T-helper 9 cell (primary cell): ENCODE results near the gene CTSD.

ENCODE experiments used
- DNase-seq: peaks from one replicate; pipeline ENCODE4 v3.0.0-alpha.2; 2020

The CTSD gene

DNA sequence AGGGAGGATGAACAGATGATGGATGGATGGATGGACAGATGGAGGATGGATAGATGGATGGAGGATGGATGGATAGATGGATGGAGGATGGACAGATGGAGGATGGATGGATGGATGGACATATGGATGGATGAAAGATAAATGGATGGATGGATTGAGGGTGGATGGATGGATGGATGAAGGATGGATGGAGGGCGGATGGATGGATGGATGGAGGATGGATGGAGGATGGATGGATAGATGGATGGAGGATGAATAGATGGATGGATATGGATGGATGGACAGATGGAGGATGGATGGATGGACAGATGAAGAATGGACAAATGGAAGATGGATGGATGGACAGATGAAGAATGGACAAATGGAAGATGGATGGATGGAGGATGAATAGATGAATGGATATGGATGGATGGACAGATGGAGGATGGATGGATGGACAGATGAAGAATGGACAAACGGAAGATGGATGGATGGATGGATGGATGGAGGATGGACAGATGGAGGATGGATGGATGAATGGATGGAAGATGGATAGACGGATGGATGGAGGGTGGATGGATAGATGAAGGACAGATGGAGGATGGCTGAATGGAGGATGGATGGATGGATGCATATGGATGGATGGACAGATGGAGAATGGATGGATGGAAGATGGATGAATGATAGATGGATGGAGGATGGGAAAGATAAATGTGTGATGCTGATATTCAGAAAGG, 20.7 kb downstream of the CTSD start:
- no peak for DNase-seq

DNA sequence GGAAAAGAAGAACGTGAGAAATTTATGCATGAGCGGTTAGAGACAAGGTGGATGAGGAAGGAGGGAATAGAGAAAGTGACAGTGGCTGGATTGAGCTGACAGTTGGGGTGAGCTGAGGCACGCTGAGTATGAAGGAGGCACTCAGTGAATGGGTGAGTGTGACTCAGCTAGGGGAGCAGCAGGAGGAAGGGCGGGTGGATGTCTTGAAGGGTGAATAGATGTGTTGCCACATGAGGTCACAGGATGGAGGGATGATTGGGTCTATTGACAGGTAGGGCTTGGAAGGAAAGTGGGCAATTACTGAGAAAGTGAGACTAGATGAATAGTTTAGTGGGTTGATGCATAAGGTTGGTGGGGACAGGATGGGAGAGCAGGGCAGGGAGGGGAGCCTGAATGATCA, 21.4 kb downstream of the CTSD start:
- DNase-seq: no peak

DNA sequence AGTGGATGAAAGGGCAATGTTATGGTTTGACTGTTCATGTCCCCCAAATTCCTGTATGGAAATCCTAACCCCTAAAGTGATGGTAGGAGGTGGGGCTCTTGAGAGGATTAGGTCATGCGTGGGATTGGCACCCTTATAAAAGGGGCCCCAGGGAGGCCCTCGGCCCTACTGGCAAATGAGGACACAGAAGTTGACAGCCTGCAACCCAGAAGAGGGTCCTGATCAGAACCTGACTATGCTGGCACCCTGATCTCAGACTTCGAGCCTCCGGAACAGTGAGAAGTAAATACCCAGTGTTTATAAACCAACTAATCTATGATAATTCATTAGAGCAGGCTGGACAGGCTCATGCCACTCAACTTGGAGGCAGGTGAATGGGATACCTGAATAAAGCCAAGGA, 22.0 kb downstream of the CTSD start:
- no peak for DNase-seq

DNA sequence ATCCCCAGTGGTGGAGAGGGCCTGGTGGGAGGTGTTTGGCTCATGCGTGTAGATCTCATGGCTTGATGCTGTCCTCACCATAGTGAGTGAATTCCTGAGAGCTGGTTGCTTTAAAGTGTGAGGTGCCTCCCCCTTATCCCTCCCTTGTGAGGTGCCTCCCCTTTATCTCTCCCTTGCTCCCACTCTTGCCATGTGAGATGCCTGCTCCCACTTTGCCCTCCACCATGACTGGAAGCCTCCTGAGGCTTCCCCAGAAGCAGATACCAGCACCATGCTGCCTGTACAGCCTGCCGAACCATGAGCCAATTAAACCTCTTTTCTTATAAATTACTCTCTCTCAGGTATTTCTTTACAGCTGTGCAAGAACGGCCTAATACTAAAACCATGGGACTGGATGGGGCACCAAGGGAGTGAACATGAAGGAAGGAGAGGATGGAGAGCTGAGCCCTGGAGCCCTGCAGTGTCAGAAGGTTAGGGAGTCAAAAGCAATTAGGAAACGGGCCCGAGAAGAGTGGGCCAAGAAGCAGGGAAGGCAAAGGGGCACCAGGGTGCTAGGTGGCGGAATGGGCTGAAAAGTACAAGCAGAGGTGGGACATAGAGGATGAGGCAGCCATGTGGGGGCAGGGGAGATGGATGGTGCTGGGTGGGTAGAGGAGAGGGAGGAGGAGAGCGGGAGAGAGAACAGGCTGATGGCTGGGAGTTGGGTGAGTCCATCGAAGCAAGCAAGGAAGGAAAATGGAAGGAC, 22.8 kb downstream of the CTSD start:
- DNase-seq: no peak

DNA sequence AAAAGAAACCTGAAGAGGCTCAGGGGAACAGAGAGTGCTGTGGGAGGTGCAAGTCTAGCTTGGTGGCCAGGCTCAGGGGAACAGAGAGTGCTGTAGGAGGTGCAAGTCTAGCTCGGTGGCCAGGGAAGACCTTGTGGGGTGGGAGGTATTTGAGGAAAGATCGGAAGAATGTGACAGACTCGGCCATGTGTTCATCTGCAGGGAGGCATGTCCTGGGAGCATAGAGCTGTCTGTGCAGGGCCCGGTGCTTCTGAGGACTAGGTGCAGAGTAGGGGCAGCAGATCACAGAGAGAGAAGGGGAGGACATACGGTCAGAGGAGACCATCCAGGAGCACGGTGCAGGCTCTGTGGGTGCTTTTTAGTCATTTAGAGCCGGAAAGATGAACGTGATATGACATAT, 24.2 kb downstream of the CTSD start:
- DNase-seq: no peak

DNA sequence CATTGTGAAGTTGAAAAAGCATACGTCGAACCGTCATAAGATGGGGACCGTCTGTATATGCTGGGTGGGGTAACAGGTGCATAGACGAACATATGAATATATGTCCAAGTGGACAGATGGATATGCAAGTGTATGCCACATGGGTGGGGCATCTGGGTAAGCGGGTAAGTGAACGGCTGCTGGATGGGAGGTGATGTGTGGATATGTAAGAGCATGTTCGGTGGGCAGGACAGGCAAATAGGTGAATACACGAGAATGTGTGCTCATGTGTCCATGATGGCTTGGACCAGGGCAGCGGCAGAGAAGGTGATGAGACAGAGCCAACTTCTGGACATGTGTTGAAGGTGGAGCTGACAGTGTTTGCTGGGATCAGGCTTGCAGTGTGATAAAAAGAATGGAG, 25.3 kb downstream of the CTSD start:
- no peak for DNase-seq

DNA sequence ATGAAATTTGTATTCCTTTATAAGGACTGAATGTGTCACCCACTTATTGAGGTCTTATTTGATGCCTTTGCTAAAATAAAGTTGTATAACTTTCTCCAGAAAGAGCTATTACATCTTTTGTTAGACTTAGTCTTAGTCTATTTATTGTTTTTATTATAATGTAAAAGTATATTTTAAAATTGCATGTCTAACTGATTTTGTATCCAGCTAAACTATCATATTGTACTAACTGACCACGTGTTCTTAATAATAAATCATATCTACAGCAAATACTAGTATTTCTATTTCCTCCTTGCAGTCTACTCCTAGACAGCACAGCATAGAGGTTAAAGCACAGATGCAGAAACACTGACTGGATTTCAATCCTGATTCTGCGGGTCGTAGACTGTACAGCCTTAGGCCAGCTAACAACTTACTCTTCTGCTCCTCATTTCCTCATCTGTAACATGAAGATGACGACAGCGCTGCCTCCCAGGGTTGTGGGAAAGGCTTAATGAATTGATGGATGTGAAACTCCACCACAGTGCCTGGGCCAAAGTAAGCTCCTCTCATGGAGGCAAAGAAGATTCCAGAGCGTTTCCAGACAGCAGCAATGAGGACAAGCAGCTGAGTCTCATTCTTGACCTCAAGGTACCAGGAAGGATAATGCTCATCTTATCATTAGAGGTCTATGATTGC, 26.5 kb downstream of the CTSD start:
- DNase-seq: no peak

DNA sequence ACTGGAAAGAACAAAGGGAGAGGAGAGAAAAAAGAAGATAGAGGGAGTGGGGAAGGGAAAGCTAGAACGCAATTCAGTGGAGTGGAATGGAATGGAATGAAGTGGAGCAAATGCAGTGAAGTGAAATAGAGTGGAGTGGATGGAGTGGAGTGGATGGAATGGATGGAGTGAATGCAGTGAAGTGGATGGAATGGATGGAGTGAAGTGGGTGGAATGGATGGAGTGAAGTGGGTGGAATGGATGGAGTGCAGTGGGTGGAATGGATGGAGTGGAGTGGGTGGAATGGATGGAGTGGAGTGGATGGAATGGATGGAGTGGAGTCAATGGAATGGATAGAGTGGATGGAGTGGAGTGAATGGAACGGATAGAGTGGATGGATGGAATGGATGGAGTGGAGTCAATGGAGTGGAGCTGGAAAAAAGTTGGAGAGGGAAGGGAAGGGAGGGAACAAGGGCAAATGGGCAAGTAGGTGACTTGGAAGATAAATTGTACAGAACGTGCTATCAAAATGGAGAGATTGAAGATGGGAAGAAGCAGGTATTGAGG, 27.2 kb downstream of the CTSD start:
- no peak for DNase-seq

DNA sequence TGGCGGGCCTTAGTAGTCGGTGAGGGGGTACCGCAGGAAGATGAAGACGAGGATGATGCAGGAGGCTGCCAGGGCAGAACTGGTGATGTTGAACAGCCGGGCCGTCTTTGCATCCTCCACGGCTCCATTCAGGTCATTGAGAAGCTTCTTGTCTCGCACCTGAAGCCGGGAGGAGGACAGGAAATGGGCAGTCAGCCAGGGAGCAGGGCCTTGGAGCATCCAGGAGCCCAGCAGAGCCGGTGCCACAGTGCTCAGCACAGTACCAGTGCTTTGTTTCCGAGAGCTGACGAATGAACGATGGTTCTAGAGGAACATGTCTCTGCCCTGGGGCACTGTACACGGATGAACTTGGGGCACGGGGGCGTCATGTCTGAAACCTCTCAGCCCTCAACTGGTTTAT, 28.5 kb downstream of the CTSD start:
- DNase-seq: no peak

DNA sequence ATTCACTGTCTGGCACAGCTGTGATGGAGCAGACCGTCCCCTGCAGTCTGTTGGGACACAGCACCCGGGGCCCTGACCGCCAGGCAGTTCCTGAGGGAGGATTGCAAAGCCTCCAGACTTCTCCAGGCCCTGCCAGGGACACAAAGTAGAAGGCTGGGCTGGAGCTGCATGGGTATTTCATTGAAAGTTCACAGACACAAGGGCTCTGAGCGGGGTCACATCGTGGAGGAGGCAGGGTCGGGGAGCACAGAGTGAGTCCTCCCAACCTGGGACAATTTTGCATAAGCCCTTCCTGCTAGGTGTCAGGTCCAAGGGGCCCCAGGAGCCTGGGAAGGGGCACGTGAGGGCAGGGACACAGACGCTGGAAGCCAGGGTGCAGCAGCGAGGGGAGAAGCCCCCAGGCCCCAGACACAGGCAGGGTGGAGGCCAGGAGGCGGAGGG, 29.1 kb downstream of the CTSD start:
- no peak for DNase-seq

DNA sequence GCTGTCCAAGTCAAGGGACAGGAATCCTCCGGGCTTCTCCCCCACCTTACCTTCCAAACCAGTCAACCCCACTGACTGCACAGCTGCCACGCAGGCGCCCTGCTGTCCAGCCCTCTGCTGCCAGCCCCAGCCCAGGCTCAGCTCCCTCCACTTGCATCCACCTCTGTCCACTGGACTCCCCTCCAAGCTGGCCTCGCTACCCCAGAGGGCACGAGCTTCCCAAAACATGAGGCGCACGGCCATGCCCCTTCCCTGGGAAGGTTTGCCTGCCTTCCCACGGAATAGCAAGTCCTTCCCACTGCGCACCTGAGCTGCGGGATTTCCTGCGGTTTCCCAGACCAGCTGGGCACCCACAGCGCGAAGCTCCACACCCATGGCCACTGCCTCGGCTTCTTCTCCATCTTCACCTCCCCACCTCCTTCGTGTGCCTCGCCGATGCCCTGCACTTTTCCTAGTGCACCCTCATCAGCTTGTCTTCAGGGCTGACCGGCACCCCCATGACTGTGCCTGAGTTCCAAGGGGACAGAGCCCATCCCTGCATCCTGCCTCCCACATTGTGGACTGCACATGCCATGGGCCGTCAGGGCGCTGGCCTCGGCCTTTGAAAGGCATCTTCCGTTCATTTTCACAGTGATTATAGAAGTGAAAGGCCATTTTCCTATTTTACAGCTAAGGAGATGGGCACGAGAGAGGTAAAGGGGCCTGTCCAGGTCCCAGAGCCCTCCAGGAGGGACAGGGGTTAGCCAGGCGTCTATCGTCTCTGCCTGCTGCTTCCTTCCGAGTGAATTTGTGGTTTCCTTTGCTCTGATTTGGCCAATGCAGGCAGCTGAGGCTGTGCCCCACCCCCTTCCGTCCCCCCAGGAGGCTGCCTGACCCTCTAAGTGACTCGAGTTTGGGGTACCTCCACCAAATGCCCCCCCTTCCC, 29.7 kb downstream of the CTSD start:
- no peak for DNase-seq

DNA sequence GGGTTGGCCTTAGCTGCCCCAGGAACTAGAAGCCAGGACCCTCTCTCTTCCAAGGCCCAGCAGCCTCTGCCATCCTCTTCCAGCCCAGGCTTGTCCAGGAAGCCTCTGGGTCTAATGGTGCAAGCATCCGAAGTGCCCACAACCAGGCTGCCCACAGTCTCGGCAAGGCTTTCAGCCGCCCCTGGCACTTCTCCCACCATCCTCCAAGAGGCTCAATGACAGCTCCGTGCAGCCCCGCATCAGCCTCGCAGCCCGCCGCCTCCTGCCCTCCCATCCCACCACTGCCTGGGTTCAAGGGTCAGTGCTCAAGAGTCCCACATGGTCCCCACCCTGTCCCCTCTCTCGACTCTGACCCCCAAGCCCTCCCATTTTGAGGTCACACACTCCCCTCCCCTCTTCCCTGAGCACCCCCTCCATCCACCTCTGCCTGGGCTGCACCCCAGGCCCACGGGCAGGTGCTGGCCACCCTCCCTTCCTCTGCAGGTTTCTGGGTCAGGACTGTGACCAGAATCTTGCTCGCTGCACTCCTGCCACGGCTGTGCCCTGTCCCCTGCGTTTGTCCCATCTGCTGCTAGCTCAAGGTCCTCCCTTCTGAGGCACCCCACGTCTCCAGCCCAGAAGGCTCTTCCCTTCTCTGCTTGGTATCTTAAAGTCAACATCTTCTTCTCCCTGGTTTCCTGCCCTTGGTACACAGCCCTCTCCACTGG, 30.6 kb downstream of the CTSD start:
- DNase-seq: no peak

DNA sequence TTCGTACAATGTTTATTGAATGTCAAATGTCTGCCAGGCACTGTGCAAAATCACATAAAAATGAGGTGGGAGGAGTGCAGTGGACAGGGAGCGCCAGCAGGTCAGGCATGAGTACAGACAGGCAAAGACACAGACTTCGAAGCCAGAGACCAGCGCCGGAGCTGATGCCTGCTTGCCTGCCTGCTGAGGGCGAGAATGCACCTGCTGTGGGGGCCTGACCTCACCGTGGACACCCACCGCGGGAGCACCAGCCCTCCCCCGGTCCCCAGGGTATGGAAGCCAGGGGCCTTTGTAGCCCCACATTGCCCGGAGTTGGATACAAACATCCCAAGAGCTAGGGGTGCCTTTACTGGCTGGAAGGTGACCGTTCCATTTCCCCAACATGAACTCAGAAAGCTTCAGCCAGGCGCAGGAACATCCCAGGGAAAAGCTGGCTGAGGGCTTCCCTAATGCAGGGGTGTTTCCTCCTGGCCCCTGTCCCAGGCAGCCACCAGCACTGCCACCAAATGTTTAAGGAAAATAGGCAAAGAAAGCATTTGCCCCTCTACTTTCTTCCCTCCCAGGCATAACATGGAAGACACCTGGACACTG, 31.2 kb downstream of the CTSD start:
- DNase-seq: no peak

DNA sequence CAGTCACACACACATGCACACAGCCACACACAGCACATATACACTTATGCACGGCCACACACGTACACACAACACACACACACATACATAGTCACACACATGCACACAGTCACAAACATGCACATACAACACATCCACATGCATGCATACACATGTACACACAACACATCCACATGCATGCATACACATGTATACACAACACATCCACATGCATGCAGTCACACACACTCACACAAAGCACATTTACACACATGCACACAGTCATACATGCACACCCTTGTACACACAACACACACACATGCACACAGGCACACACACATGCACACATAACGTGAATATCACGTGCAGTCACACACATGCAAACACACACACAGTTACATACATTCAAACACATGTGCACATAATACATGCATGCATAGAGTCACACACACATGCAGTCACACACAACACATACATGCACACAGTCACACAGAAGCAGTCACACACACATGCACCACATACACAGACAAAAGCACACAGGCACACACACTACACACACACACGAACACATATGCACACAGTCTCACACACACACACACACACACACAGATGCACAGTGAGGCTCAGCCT, 32.2 kb downstream of the CTSD start:
- DNase-seq: no peak

DNA sequence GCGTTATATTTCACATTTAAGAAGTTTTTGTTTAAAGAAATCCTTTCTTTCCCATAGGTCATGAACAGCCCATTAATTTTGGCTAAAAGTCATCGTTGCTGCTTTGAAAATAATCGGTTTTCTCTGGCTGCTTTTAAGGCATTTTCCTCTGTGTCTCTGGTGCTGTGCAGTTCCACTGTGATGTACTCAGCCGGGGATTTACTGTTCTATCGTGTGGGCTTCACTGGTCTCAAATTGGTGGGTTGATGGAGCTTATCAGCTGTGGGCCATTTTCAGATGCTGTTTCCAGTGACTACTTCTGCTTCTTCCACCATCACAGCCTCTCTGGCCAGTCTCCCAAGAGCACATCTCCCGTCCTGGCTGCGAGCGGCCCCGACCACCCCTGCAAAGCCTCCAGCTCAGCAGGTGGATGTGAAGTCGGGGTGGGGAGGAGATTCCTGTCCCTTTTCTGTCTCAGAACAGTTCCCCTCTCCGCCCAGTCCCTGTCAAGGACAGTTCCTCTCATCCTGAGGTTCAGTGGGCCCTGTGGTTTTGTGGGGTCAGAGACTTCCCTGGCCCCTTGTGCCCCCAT, 33.6 kb downstream of the CTSD start:
- DNase-seq: no peak

DNA sequence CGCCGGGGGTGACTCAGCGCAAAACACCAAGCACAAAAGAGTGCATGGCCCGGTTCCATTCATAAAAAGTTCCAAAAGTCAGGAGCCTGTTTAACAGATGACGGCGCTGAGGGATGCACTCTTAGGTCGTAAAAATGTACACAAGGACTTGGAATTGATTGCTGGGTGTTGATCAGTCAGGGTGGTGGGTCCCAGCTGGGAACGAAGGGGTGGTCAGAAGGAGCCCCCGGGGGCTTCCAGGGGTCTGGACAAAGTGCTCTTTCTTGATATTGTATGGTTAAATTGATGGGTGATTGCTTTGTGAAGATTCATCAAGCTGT, 34.1 kb downstream of the CTSD start:
- no peak for DNase-seq

DNA sequence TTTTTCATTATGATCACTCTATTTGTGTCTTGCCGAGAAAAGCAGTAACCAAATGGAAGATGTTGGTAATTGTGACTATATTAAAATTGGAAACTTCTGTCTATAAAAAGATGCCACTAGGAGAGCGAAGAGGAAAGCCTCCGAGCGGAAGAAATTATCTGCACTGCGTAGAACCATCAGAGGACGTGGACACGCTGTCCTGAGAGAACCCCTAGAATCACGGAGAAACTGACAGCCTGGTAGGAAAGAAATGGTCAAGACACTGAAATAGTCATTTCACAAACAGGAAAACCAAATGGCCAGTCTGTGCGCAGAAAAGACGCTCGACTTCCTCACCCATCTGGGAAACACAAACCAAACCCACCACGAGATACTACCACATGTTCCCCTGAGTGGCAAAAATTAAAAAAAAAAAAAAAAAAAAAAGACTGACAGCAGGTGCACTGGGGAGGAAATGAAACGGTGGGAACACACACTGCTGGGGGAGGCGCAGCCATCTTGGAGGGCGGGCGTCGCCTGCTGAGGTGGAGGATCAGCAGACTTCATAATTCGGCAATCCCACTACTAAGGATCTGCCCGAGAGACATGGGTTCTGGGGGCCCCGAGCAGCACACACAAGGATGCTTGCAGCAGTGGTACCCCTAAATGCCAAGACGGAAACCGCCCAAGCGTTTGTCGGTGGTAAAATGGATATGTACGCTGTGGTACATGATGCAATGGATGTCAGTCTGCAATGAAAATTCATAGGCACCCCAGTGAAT, 34.6 kb downstream of the CTSD start:
- DNase-seq: no peak

DNA sequence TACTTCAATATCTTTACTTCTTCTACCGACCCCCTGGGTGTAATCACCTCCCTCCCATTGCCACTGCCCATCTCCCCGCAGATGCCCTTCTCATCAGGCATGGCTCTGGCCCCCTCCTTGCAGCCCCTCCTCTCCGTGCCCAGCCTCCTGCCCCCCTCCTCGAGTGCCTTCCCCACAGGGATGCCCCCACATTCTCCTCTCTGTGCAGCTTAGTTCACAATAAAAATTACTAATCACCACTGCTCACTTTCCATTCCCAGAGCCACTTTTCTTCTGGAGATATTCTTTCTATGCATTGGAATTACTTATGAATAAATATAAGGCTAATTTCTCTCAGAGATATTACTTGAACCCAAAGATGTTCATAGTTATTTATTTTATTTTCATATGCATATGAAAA, 35.4 kb downstream of the CTSD start:
- no peak for DNase-seq

DNA sequence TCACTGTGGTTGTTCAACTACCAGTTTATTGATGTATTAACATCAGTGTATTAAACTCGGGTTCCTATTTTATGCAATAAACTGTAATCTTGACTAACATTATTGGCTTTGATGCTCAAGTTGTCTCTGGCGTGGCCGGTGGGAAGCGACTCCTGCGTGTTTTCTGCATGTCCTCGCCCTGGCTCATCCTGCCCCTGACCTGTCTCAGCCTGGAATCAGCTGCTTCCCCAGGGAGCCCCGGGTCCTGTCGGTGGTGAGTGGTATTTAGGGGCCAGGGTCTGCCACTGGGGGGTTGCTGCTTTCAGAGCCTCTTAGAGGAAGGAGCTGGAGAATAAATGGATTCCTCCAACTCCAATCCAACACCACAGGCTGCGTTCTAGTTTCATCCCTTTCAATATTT, 35.9 kb downstream of the CTSD start:
- no peak for DNase-seq

DNA sequence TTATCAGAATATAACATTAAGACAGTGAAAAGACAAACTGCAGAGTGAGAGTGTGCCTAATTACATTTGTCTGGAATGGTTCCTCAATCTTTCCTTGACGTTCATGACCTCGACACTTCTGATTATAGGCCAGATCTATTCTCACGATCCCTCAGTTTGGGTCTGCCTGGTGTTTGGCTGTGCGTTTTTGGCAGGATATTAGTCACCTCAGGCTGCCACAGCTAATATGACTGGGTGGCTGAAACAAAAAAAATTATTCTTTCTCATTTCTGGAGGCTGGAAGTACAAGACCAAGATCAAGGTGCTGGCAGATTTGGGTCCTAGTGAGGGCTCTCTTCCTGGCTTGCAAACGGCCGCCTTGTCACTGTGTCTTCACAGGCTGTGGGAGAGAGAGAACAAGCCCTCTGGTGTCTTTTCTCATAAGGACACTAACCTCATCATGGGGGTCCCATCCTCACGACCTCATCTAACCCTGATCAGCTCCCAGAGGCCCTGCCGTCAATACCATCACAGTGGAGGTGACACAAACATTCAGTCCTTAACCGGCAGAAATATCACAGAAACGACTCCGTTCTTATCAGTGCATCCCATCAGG, 36.5 kb downstream of the CTSD start:
- DNase-seq: no peak
